ENCODE results near the gene ZMYND8. TPM values are rescaled to one million over a fixed set of nuclear protein-coding genes. Genes with fewer than 3 reads are reported as not detected.

The ZMYND8 gene
- total RNA-seq, 1 experiment from 2014 or later = 107 TPM

GRCh38 chr20:47330933-47331708 is 25.4 kb downstream of the ZMYND8 start:
- H3K4me2 ChIP-seq = peak overlapping the region; percentile 35
- peaks cover 94% of the 10 kb centered on the region for H3K4me1 ChIP-seq (replicated peaks; ENCODE audit: insufficient read depth)
- H3K27ac ChIP-seq = peak overlapping the region; percentile 59
- H3K4me3 ChIP-seq = no peak overlapping the region
- TF ChIP-seq EZH2 (IDR thresholded peaks at IDR 0.05; ENCODE audit: low read depth) (no peak), CTCF (conservative IDR thresholded peaks at IDR 0.05) (no peak)
- H3K79me2 ChIP-seq (ENCODE audit: low read depth) = peaks cover 94% of the 10 kb centered on the region
- no TSS peak for BruUV-seq (replicated peaks)
- no peaks in the 10 kb centered on the region for H3K9me2 ChIP-seq (ENCODE audit: insufficient read depth)
- ChIA-PET CTCF (interaction anchor here (0.7 to 1.0 kb wide), 2 partner anchors 10 to 52 kb away, joined by 3 to 7 read pairs; no protein-coding TSS in a partner anchor), POLR2A (ENCODE audit: unreplicated experiment) (interaction anchor here (0.6 to 0.8 kb wide), 2 partner anchors 26 to 27 kb away, joined by 3 to 5 read pairs; partner anchors contain the start of gene ZMYND8)
- intact Hi-C loops (cut with micrococcal nuclease; ENCODE audit: unreplicated experiment) = loop anchor here (1.0 to 5.0 kb wide), 2 partner anchors 12 to 51 kb away; no protein-coding TSS in a partner anchor
- H3F3A ChIP-seq (ENCODE audit: insufficient read depth, low read depth) = peaks cover 59% of the 10 kb centered on the region
- no peaks in the 10 kb centered on the region for H3K27me3 ChIP-seq (ENCODE audit: insufficient read depth, low read depth)
- H3K36me3 ChIP-seq (ENCODE audit: low read depth) = peaks cover 64% of the 10 kb centered on the region
- H3K9me3 ChIP-seq (ENCODE audit: insufficient read depth, low read depth) = no peaks in the 10 kb centered on the region
- H2AFZ ChIP-seq = no peak overlapping the region
- peak; percentile 58 to 80 for DNase-seq
- H4K20me1 ChIP-seq (ENCODE audit: insufficient read depth) = 0 out of 2 replicates have a peak, but pooled peaks cover 4% of the 10 kb centered on the region

- H3K79me2 ChIP-seq (ENCODE audit: low read depth) = peaks cover 93% of the 10 kb centered on the region
- ChIA-PET CTCF (interaction anchor here (0.6 to 0.7 kb wide), 3 partner anchors 8 to 53 kb away, joined by 3 to 4 read pairs (median 3); no protein-coding TSS in a partner anchor), POLR2A (ENCODE audit: unreplicated experiment) (no interaction called here)
- peaks cover 54% of the 10 kb centered on the region for H3F3A ChIP-seq (ENCODE audit: insufficient read depth, low read depth)
- H4K20me1 ChIP-seq (ENCODE audit: insufficient read depth) = 0 out of 2 replicates have a peak, but pooled peaks cover 4% of the 10 kb centered on the region
- intact Hi-C loops (cut with micrococcal nuclease; ENCODE audit: unreplicated experiment) = loop anchor here (5.0 kb wide), 1 partner anchor 52 kb away; no protein-coding TSS in a partner anchor
- H3K4me2 ChIP-seq = no peak overlapping the region
- H3K9me3 ChIP-seq (ENCODE audit: insufficient read depth, low read depth) = no peaks in the 10 kb centered on the region
- no TSS peak for BruUV-seq (replicated peaks)
- peaks cover 92% of the 10 kb centered on the region for H3K4me1 ChIP-seq (replicated peaks; ENCODE audit: insufficient read depth)
- no peak overlapping the region for H3K4me3 ChIP-seq
- no peaks in the 10 kb centered on the region for H3K9me2 ChIP-seq (ENCODE audit: insufficient read depth)
- no peaks in the 10 kb centered on the region for H3K27me3 ChIP-seq (ENCODE audit: insufficient read depth, low read depth)
- peaks cover 57% of the 10 kb centered on the region for H3K36me3 ChIP-seq (ENCODE audit: low read depth)
- TF ChIP-seq EZH2 (IDR thresholded peaks at IDR 0.05; ENCODE audit: low read depth) = no peak
- no peak for TF ChIP-seq CTCF (conservative IDR thresholded peaks at IDR 0.05)
- no peak overlapping the region for H3K27ac ChIP-seq
- no peak for DNase-seq
- H2AFZ ChIP-seq = no peak overlapping the region
Observed at GRCh38 chr20:47330071-47330470, 26.4 kb downstream of the ZMYND8 start.

- H3F3A ChIP-seq (ENCODE audit: insufficient read depth, low read depth) = peaks cover 46% of the 10 kb centered on the region
- no peak overlapping the region for H3K4me2 ChIP-seq
- TF ChIP-seq EZH2 (IDR thresholded peaks at IDR 0.05; ENCODE audit: low read depth) (no peak), CTCF (conservative IDR thresholded peaks at IDR 0.05) (no peak)
- BruUV-seq (replicated peaks) = no TSS peak
- DNase-seq = no peak
- H3K27me3 ChIP-seq (ENCODE audit: insufficient read depth, low read depth) = no peaks in the 10 kb centered on the region
- 0 out of 2 replicates have a peak overlapping the region, but pooled peaks have one; percentile 11 for H3K27ac ChIP-seq
- H2AFZ ChIP-seq = no peak overlapping the region
- intact Hi-C loops (cut with micrococcal nuclease; ENCODE audit: unreplicated experiment) = no loop called here
- H3K79me2 ChIP-seq (ENCODE audit: low read depth) = peaks cover 99% of the 10 kb centered on the region
- CTCF ChIA-PET = interaction anchor here (0.7 kb wide), 1 partner anchor 51 kb away, joined by 3 read pairs; no protein-coding TSS in a partner anchor
- no peaks in the 10 kb centered on the region for H3K9me2 ChIP-seq (ENCODE audit: insufficient read depth)
- H3K36me3 ChIP-seq (ENCODE audit: low read depth) = peaks cover 54% of the 10 kb centered on the region
- POLR2A ChIA-PET (ENCODE audit: unreplicated experiment) = no interaction called here
- H3K4me3 ChIP-seq = no peak overlapping the region
- H4K20me1 ChIP-seq (ENCODE audit: insufficient read depth) = 0 out of 2 replicates have a peak, but pooled peaks cover 4% of the 10 kb centered on the region
- no peaks in the 10 kb centered on the region for H3K9me3 ChIP-seq (ENCODE audit: insufficient read depth, low read depth)
- peaks cover 88% of the 10 kb centered on the region for H3K4me1 ChIP-seq (replicated peaks; ENCODE audit: insufficient read depth)
Observed at GRCh38 chr20:47328129-47328528, 28.4 kb downstream of the ZMYND8 start.
